CD4-positive, alpha-beta T cell treated with Interleukin-17A for 4 hours (primary cell): ENCODE data around the gene GRK4.

Experiments
- DNase-seq: peaks from one replicate; pipeline ENCODE4 v3.0.0-alpha.2; 2020; ENCODE audit warnings: mixed read lengths

The GRK4 gene

DNA sequence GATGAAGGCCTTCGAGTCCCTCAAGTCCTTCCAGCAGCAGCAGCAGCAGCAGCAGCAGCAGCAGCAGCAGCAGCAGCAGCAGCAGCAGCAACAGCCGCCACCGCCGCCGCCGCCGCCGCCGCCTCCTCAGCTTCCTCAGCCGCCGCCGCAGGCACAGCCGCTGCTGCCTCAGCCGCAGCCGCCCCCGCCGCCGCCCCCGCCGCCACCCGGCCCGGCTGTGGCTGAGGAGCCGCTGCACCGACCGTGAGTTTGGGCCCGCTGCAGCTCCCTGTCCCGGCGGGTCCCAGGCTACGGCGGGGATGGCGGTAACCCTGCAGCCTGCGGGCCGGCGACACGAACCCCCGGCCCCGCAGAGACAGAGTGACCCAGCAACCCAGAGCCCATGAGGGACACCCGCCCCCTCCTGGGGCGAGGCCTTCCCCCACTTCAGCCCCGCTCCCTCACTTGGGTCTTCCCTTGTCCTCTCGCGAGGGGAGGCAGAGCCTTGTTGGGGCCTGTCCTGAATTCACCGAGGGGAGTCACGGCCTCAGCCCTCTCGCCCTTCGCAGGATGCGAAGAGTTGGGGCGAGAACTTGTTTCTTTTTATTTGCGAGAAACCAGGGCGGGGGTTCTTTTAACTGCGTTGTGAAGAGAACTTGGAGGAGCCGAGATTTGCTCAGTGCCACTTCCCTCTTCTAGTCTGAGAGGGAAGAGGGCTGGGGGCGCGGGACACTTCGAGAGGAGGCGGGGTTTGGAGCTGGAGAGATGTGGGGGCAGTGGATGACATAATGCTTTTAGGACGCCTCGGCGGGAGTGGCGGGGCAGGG is 111.7 kb downstream of the GRK4 start:
- DNase-seq: peak; percentile 38

DNA sequence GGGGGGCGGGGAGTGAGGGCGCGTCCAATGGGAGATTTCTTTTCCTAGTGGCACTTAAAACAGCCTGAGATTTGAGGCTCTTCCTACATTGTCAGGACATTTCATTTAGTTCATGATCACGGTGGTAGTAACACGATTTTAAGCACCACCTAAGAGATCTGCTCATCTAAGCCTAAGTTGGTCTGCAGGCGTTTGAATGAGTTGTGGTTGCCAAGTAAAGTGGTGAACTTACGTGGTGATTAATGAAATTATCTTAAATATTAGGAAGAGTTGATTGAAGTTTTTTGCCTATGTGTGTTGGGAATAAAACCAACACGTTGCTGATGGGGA is 112.2 kb downstream of the GRK4 start:
- DNase-seq: no peak

DNA sequence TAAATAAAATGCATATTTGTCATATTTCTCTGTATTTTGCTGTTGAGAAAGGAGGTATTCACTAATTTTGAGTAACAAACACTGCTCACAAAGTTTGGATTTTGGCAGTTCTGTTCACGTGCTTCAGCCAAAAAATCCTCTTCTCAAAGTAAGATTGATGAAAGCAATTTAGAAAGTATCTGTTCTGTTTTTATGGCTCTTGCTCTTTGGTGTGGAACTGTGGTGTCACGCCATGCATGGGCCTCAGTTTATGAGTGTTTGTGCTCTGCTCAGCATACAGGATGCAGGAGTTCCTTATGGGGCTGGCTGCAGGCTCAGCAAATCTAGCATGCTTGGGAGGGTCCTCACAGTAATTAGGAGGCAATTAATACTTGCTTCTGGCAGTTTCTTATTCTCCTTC is 114.4 kb downstream of the GRK4 start:
- DNase-seq: no peak

DNA sequence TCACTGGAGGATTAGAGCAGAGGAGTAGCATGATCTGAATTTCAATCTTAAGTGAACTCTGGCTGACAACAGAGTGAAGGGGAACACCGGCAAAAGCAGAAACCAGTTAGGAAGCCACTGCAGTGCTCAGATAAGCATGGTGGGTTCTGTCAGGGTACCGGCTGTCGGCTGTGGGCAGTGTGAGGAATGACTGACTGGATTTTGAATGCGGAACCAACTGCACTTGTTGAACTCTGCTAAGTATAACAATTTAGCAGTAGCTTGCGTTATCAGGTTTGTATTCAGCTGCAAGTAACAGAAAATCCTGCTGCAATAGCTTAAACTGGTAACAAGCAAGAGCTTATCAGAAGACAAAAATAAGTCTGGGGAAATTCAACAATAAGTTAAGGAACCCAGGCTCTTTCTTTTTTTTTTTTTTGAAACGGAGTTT is 116.3 kb downstream of the GRK4 start:
- no peak for DNase-seq

DNA sequence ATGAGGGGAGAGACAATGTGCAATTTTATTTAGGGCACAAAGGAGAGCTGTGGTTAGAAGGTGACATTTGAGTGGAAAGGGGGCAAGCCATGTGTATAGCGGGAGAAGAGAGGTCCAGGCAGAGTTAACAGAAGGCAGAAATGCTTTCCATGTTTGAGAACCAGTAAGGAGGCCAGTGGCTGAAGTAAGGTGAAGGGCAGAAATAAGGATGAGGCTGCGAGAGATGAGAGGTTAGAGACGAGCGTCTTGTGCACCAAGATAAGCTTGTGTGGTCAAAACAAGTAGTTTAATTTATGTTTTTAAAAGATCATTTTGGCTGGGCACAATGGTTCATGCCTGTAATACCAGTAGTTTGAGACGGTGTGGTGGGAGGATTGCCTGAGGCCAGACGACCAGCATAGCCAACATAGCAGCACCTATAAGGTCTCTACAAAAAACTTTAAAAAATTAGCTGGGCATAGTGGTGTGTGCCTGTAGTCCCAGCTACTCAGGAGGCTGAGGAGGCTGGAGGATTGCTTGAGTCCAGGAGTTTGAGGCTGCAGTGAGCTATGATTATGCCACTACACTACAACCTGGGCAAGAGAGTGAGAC is 119.6 kb downstream of the GRK4 start:
- no peak for DNase-seq

DNA sequence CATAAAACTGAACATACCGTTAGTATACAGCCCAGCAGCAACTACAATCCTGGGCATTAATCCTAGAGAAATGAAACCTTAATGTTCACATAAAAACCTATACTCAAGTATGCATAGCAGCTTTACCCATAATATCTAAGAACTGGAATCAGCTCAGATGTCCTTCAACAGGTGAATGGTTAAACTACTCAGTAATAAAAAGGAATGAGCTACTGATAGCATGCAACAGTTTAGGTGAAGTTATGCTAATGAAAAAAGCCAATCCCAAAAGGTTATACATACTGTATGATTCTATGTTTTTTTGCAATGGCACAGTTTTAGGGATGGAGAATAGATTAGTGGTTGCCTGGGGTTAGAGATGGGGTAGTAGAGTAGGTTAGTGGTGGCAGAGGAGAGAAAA is 120.4 kb downstream of the GRK4 start:
- no peak for DNase-seq

DNA sequence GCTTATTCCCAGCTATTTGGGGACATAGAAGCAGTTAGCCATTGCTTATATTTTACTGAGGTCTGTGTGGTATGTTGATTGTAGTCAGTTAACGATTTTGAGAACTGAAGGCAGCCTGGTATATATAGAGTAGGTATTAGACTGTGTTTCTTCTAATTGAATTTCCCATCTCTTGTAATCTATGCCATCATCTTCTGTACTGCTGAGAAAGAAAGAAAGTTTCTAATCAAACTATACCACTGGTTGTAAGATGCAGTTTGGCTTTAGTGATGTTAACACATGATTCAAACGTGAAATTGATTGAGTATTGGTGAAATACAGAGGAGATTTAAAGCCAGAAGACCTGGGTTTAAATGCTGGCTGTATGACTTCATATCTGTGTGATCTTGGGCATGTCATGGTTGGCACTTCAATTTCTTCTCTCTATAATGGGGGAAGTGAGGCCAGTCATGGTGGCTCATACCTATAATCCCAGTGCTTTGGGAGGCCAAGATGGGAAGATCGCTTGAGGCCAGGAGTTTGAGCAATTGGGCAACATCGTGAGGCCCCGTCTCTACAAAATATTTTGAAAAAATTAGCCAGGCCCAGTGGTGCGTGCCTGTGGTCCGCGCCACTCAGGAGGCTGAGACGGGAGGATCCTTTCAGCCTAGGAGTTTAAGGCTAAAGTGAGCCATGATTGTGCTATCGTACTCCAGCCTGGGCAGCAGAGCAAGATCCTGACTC is 122.7 kb downstream of the GRK4 start:
- DNase-seq: no peak

DNA sequence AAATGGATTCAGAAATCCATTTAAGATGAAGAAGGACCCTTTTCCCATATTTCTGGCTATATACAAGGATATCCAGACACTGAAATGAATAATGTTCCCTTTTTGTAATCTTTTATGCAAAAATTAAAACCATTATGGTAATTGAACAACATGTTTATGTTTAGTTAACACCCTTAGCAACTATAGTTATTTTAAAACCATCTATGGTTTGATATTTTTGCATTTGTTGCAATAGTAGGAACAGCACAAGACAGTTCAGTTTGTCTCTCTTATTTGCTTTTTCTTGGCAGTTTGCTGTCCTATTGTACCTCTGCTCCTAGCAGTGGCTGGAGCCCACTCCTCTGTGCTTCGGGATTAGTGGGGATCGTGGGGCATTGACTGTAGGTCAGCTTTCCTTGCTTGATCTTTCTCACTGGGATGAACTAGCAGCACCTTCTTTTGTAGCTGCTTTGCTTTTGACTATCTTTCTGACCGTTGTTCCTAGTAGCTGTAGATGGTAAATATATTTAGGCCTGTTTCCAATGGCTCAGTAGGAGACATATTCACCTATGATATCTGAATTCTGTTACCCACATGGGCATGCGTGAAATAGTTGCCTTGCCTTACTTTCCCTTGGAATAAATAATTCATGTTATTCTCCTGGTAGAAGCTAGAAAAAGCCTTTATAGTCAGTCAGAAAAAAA is 123.9 kb downstream of the GRK4 start:
- DNase-seq: no peak
